B cell (primary cell): ENCODE results near the gene LCORL. TPM values are rescaled to one million over a fixed set of nuclear protein-coding genes. Genes with fewer than 3 reads are reported as not detected.
A peak's percentile ranks its signal among the peaks of the same experiment; 100 is the strongest.

Experiments used
- ATAC-seq: fragments of 200-7000 bp; cut with Tn5 transposase; one replicate; pipeline ENCODE4 v1.10.0; 2021; ENCODE audit warnings: low read depth, mild to moderate bottlenecking, moderate number of reproducible peaks, moderate library complexity
- CTCF ChIA-PET: fragments of 350-600 bp; sonication (Branson Sonifier 250); formaldehyde crosslinking; loops from one replicate; lab custom pipeline; 2021; ENCODE audit warnings: antibody characterized with exemption, inconsistent platforms; lab: Charles Lee
- POLR2A ChIA-PET: fragments of 350-600 bp; sonication (Branson Sonifier 250); formaldehyde crosslinking; loops from one replicate; lab custom pipeline; 2021; ENCODE audit warnings: antibody characterized with exemption; lab: Charles Lee
- DNase-seq: peaks from one replicate; pipeline ENCODE4 v3.0.0; 2013
- H2AFZ ChIP-seq: 2 replicates; pipeline ENCODE4 v1.6.1; 2012; ENCODE audit warnings: mild to moderate bottlenecking, low read depth, low read length; ENCODE audit not compliant: insufficient read depth, poor library complexity, severe bottlenecking
- H3K27ac ChIP-seq, 2 donors: 1 replicate in 1 of 2; 2 replicates in 1 of 2; pipeline ENCODE4 v1.5.1; 2012 to 2013; ENCODE audit warnings: low read length in 2 of 2, mild to moderate bottlenecking in 2 of 2, moderate library complexity in 1 of 2
- H3K27me3 ChIP-seq, 4 experiments: fragments of 200-600 bp in 1 of 4; sonication (generic) in 1 of 4; replicated peaks in 1 of 4; 1 replicate in 2 of 4; 2 replicates in 2 of 4; pipeline versions ENCODE4 v1.6.1 to v1.7.0; 2013 to 2016; ENCODE audit warnings: low read length in 3 of 4, mild to moderate bottlenecking in 2 of 4, mixed read lengths in 1 of 4, moderate library complexity in 1 of 4; ENCODE audit not compliant: insufficient read depth in 4 of 4, control insufficient read depth in 3 of 4; ENCODE audit errors: control extremely low read depth in 1 of 4
- H3K36me3 ChIP-seq, 2 experiments: replicated peaks in 1 of 2; 1 replicate in 1 of 2; 2 replicates in 1 of 2; pipeline versions ENCODE4 v1.6.1 to v1.7.1; 2013; ENCODE audit warnings: low read length in 1 of 2; ENCODE audit not compliant: insufficient read depth in 2 of 2, control insufficient read depth in 1 of 2; ENCODE audit errors: control extremely low read depth in 1 of 2, extremely low read depth in 1 of 2
- H3K4me1 ChIP-seq, 2 donors: fragments of 200-600 bp in 1 of 2; sonication (generic) in 1 of 2; 1 replicate in 1 of 2; 2 replicates in 1 of 2; pipeline versions ENCODE4 v1.5.1 to v1.6.1; 2013 to 2017; ENCODE audit warnings: low read length in 2 of 2; ENCODE audit not compliant: control insufficient read depth in 2 of 2, insufficient read depth in 2 of 2
- H3K4me2 ChIP-seq: replicated peaks from 2 replicates; pipeline ENCODE3; 2012; ENCODE audit warnings: mild to moderate bottlenecking, low read depth, low read length; ENCODE audit not compliant: poor library complexity, severe bottlenecking
- H3K4me3 ChIP-seq, 5 experiments: fragments of 200-600 bp in 1 of 5; sonication (generic) in 1 of 5; 1 replicate in 3 of 5; 2 replicates in 2 of 5; pipeline versions ENCODE4 v1.5.1 to v1.7.0; 2011 to 2016; ENCODE audit warnings: low read length in 4 of 5, mild to moderate bottlenecking in 4 of 5, low read depth in 2 of 5, control low read depth in 1 of 5, moderate library complexity in 1 of 5; ENCODE audit not compliant: insufficient read depth in 1 of 5; ENCODE audit errors: control extremely low read depth in 1 of 5, extremely low read depth in 1 of 5
- H3K79me2 ChIP-seq: fragments of 200-600 bp; sonication (generic); one replicate; pipeline ENCODE4 v1.6.0; 2016; ENCODE audit warnings: low read length; ENCODE audit not compliant: control insufficient read depth, insufficient read depth
- H3K9ac ChIP-seq: fragments of 200-600 bp; sonication (generic); 2 replicates; pipeline ENCODE4 v1.6.1; 2017; ENCODE audit warnings: mild to moderate bottlenecking, low read length, moderate library complexity
- H3K9me3 ChIP-seq, 3 donors: one replicate each; pipeline versions ENCODE4 v1.6.1 to v1.7.1; 2013; ENCODE audit warnings: low read length in 2 of 3; ENCODE audit not compliant: control insufficient read depth in 2 of 3, insufficient read depth in 1 of 3; ENCODE audit errors: control extremely low read depth in 1 of 3
- H4K20me1 ChIP-seq: 2 replicates; pipeline ENCODE4 v1.6.0; 2012; ENCODE audit warnings: mild to moderate bottlenecking, low read length; ENCODE audit not compliant: insufficient read depth, control insufficient read depth, poor library complexity, severe bottlenecking
- H3K27ac Mint-ChIP-seq: one replicate; pipeline ENCODE4 v1.8.0; 2021; ENCODE audit warnings: mixed read lengths
- H3K27me3 Mint-ChIP-seq: one replicate; pipeline ENCODE4 v1.8.0; 2021; ENCODE audit warnings: mixed read lengths
- H3K4me1 Mint-ChIP-seq: one replicate; pipeline ENCODE4 v1.8.0; 2021; ENCODE audit warnings: mixed read lengths
- H3K4me3 Mint-ChIP-seq: one replicate; pipeline ENCODE4 v1.8.0; 2021; ENCODE audit warnings: mixed read lengths
- H3K9me3 Mint-ChIP-seq: one replicate; pipeline ENCODE4 v1.8.0; 2022; ENCODE audit warnings: mixed read lengths; ENCODE audit not compliant: insufficient read depth
- CTCF ChIP-seq: fragments of 200-600 bp; IDR thresholded peaks from one replicate; pipeline ENCODE4 v1.8.0; 2022; ENCODE audit warnings: antibody characterized with exemption, mild to moderate bottlenecking
- EZH2 ChIP-seq: IDR thresholded peaks from 2 replicates; pipeline ENCODE4 v1.6.1; 2012; ENCODE audit warnings: borderline replicate concordance, low read depth, mild to moderate bottlenecking, moderate library complexity, low read length; ENCODE audit not compliant: insufficient read depth, poor library complexity, severe bottlenecking
- WGBS: methylation state at CpG from one replicate; pipeline ENCODE4 v1.1.5; 2013; ENCODE audit warnings: missing lambda C conversion rate; ENCODE audit not compliant: insufficient coverage; 5-methylcytosine and 5-hydroxymethylcytosine counted together
- intact Hi-C: fragments of 100-400 bp; cut with micrococcal nuclease; formaldehyde crosslinking; loops from one replicate; pipeline ENCODE4 v1.10.0; 2022
- polyA plus RNA-seq: library from polyadenylated mRNA; depleted of rRNA; stranded (reverse); fragments of >200 nt; gene quantifications from 2 replicates; pipeline ENCODE4 v1.2.3, GENCODE V29; 2012
- total RNA-seq, 2 donors: library from RNA; stranded (reverse); fragments of 120-200 nt in 1 of 2; gene quantifications; 1 replicate in 1 of 2; 2 replicates in 1 of 2; pipeline versions ENCODE4 v1.2.3 to v1.2.4, GENCODE V29; 2013 to 2022

Gene LCORL
- total and polyA plus RNA-seq, 2 donors (not counting 1 experiment from before 2014, with no cell fraction given), result 1.2 to 31.3 TPM

DNA sequence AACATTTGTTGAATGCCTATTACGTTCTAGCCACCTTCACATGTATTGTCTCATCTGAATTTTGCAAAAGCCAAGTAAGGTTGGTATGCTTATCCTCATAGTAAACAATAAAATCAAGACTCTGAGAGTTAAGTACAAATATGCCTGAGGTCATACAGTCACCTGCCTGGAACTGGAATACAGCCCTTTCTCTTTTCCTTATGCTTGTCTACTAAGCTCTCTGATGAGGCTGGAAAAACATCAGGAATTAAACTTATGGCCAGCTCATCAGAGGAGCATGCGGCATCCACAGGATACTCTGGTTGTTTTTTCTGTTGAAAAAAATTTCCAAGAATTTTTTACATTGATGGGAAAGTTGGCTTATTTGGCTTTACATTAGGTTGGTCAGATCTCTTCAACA lies 175.3 kb downstream of the LCORL start:
- H3K4me1 Mint-ChIP-seq, result no peaks in the 10 kb centered on the region
- TF ChIP-seq EZH2, result no peak
- TF ChIP-seq CTCF, result no peak
- intact Hi-C loops, result no loop called here
- H3K27me3 Mint-ChIP-seq, result no peaks in the 10 kb centered on the region
- ChIA-PET POLR2A (no interaction called here), CTCF (no interaction called here)
- Histone ChIP-seq H4K20me1 (no peaks in the 10 kb centered on the region), H3K4me2 (no peak overlapping the region), H3K4me1 (no peaks in the 10 kb centered on the region), H3K27me3 (no peaks in the 10 kb centered on the region), H3K9ac (no peak overlapping the region), H3K27ac (no peak overlapping the region), H3K9me3 (no peaks in the 10 kb centered on the region), H3K4me3 (no peak overlapping the region), H3K79me2 (no peaks in the 10 kb centered on the region), H2AFZ (no peak overlapping the region), H3K36me3 (no peaks in the 10 kb centered on the region)
- no peak overlapping the region for H3K27ac Mint-ChIP-seq
- WGBS, result no CpG with 5 or more reads among the region's 2 CpGs
- no peak overlapping the region for H3K4me3 Mint-ChIP-seq
- ATAC-seq (no peak), DNase-seq (no peak)
- H3K9me3 Mint-ChIP-seq, result no peaks in the 10 kb centered on the region

DNA sequence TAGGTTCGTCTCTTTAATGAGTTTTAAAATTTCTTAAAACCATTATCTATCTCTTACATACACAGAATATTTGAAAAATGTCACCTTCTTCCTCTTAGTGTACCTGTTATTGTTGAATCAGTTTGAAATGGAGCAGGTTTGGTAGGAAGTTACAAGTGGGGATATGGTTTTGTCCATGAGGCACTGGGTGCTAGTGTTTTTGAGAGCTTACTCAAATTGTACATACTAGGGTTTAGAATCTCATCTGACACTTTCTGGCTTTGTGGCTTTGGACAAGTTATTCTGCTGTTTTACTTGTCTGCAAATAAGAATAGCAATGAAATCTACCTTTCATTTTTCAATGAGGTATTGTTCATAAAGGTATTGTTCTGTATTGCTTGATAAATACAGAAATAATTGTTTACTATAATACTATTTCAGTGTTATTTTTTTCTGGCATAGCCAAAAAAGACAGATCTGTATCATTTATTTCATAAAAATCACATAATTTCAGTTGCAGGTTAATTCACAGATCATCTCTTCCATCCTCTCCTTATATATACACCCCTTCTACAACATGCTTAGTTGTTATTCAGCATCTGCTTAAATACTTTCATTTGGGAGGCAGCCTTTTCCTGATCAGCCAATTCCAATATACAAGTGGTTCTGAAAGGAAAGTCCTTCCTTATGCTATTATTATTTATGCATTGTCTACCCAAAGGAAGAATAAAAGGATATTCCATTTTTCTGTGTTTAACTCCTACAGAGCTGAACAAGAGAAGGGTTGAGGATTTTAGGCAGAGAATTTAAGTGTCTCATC lies 197.5 kb downstream of the LCORL start:
- Histone ChIP-seq H3K36me3 (no peaks in the 10 kb centered on the region), H3K79me2 (no peaks in the 10 kb centered on the region), H3K4me3 (no peak overlapping the region), H3K27me3 (no peaks in the 10 kb centered on the region), H3K27ac (no peak overlapping the region), H2AFZ (peak overlapping the region; percentile 23), H3K4me1 (no peaks in the 10 kb centered on the region), H4K20me1 (no peaks in the 10 kb centered on the region), H3K9me3 (no peaks in the 10 kb centered on the region), H3K4me2 (no peak overlapping the region), H3K9ac (no peak overlapping the region)
- ATAC-seq (no peak), DNase-seq (no peak)
- Mint-ChIP-seq H3K4me3 (no peak overlapping the region), H3K4me1 (peaks cover 8% of the 10 kb centered on the region), H3K27me3 (no peaks in the 10 kb centered on the region), H3K9me3 (no peaks in the 10 kb centered on the region), H3K27ac (no peak overlapping the region)
- CTCF ChIA-PET, result interaction anchor here (2.5 kb wide), 1 partner anchor 8 kb away, joined by 9 read pairs; no protein-coding TSS in a partner anchor
- intact Hi-C loops, result no loop called here
- TF ChIP-seq CTCF, result no peak
- TF ChIP-seq EZH2, result no peak
- POLR2A ChIA-PET, result no interaction called here
- WGBS, result no CpG with 5 or more reads among the region's 1 CpG
